Ishikawa (cell line): ENCODE results near the gene KPNA2.

Source experiments
- CEBPB ChIP-seq: IDR thresholded peaks from 2 replicates; pipeline ENCODE4 v1.6.1; 2012
- CREB1 ChIP-seq: IDR thresholded peaks from 2 replicates; pipeline ENCODE4 v1.6.1; 2012; ENCODE audit warnings: low read depth
- EGR1 ChIP-seq: IDR thresholded peaks from 2 replicates; pipeline ENCODE4 v1.6.1; 2012
- EP300 ChIP-seq: IDR thresholded peaks from 2 replicates; pipeline ENCODE4 v1.6.1; 2012; ENCODE audit warnings: borderline replicate concordance
- FOXM1 ChIP-seq: IDR thresholded peaks from 2 replicates; pipeline ENCODE4 v1.6.1; 2012; ENCODE audit warnings: low read depth, borderline replicate concordance
- MAX ChIP-seq: IDR thresholded peaks from 2 replicates; pipeline ENCODE4 v1.6.1; 2012
- NFIC ChIP-seq: IDR thresholded peaks from 2 replicates; pipeline ENCODE4 v1.6.1; 2012
- RAD21 ChIP-seq: IDR thresholded peaks from 2 replicates; pipeline ENCODE4 v1.6.1; 2012; ENCODE audit warnings: low read depth
- REST ChIP-seq: IDR thresholded peaks from 2 replicates; pipeline ENCODE4 v1.6.1; 2012; ENCODE audit warnings: low read depth, mild to moderate bottlenecking
- TAF1 ChIP-seq: IDR thresholded peaks from 2 replicates; pipeline ENCODE4 v1.6.1; 2012; ENCODE audit warnings: low read depth, mild to moderate bottlenecking
- TCF12 ChIP-seq: IDR thresholded peaks from 2 replicates; pipeline ENCODE4 v1.6.1; 2012; ENCODE audit warnings: low read depth
- TEAD4 ChIP-seq: IDR thresholded peaks from 2 replicates; pipeline ENCODE4 v1.6.1; 2012
- USF1 ChIP-seq: IDR thresholded peaks from 2 replicates; pipeline ENCODE4 v1.6.1; 2012
- YY1 ChIP-seq: IDR thresholded peaks from 2 replicates; pipeline ENCODE4 v1.6.1; 2012; ENCODE audit warnings: low read depth
- ZBTB7A ChIP-seq: IDR thresholded peaks from 2 replicates; pipeline ENCODE4 v1.6.1; 2012; ENCODE audit warnings: low read depth

KPNA2 gene

GRCh38 chr17:68029512-68030215 lies 5.9 kb upstream of the KPNA2 start:
- no peak for TF ChIP-seq MAX
- TF ChIP-seq TCF12, result no peak
- TF ChIP-seq TEAD4, result no peak
- no peak for TF ChIP-seq REST
- no peak for TF ChIP-seq RAD21
- TF ChIP-seq CREB1, result no peak
- no peak for TF ChIP-seq EP300
- no peak for TF ChIP-seq CEBPB
- TF ChIP-seq USF1, result no peak
- TF ChIP-seq YY1, result no peak
- TF ChIP-seq ZBTB7A, result no peak
- no peak for TF ChIP-seq TAF1
- TF ChIP-seq NFIC, result no peak
- no peak for TF ChIP-seq FOXM1
- TF ChIP-seq EGR1, result no peak

- TF ChIP-seq FOXM1 (no peak), TEAD4 (peak; percentile 89), EP300 (no peak), USF1 (peak; percentile 87), NFIC (no peak), TAF1 (no peak), EGR1 (no peak), CREB1 (no peak)
Observed at GRCh38 chr17:68033636-68034451, 1.7 kb upstream of the KPNA2 start.

GRCh38 chr17:68034452-68034776 lies 1.1 kb upstream of the KPNA2 start:
- TF ChIP-seq EGR1, result no peak
- TF ChIP-seq CEBPB, result no peak
- no peak for TF ChIP-seq ZBTB7A
- no peak for TF ChIP-seq RAD21
- no peak for TF ChIP-seq USF1
- no peak for TF ChIP-seq REST
- no peak for TF ChIP-seq FOXM1
- TF ChIP-seq MAX, result no peak
- TF ChIP-seq CREB1, result no peak
- no peak for TF ChIP-seq TCF12
- no peak for TF ChIP-seq EP300
- no peak for TF ChIP-seq NFIC
- TF ChIP-seq TAF1, result no peak
- no peak for TF ChIP-seq TEAD4
- TF ChIP-seq YY1, result no peak

GRCh38 chr17:68035131-68035522 lies 408 bp upstream of the KPNA2 start:
- TF ChIP-seq MAX (peak; percentile 62), ZBTB7A (no peak)

GRCh38 chr17:68036304-68037147 lies 991 bp downstream of the KPNA2 start:
- no peak for TF ChIP-seq YY1
- TF ChIP-seq EP300, result no peak
- peak; percentile 83 for TF ChIP-seq CREB1
- no peak for TF ChIP-seq EGR1
- TF ChIP-seq CEBPB, result peak; percentile 3; the same call in 1 of the 2 replicates
- no peak for TF ChIP-seq RAD21
